Measurements from ENCODE around the gene LRP4. TPM values are rescaled to one million over a fixed set of nuclear protein-coding genes. Genes with fewer than 3 reads are reported as not detected.
A peak's percentile ranks its signal among the peaks of the same experiment; 100 is the strongest.
"Not testable (repeated sequence)": the region's sequence is repeated elsewhere in the genome, so short reads cannot be mapped to it uniquely, and the experiment has no call there.

The LRP4 gene
- total RNA-seq, 1 donor: 2.2 TPM

DNA sequence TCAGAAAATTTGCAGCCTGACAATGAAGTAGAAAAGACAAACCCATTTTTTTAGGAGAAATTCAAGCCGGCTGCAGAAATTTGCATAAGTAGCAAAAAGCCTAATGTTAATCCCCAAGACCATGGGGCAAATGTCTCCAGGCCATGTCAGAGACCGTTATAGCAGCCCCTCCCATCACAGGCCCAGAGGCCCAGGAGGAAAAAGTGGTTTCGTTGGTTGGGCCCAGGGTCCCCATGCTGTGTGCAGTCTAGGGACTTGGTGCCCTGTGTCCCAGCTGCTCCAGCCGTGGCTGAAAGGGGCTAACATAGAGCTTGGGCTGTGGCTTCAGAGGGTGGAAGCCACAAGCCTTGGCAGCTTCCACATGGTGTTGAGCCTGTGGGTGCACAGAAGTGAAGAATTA lies 9.6 kb upstream of the LRP4 start:
- H4K20me1 ChIP-seq (ENCODE audit: insufficient read depth, low read length); H3K27ac ChIP-seq (ENCODE audit: low read depth, low read length); H3K4me3 ChIP-seq (ENCODE audit: insufficient read depth, low read length); DNase-seq (ENCODE audit: insufficient read length, low spot score, missing footprints); H3K27me3 ChIP-seq (ENCODE audit: insufficient read depth, low read length); H3K9me3 ChIP-seq (ENCODE audit: low read depth, low read length); H3K4me1 ChIP-seq (ENCODE audit: insufficient read depth, low read length); H3K36me3 ChIP-seq (ENCODE audit: insufficient read depth, low read length); H3K79me2 ChIP-seq (ENCODE audit: insufficient read depth, low read length); H2AFZ ChIP-seq (ENCODE audit: low read length); H3K4me2 ChIP-seq (ENCODE audit: insufficient read depth, low read length): not testable (repeated sequence)

DNA sequence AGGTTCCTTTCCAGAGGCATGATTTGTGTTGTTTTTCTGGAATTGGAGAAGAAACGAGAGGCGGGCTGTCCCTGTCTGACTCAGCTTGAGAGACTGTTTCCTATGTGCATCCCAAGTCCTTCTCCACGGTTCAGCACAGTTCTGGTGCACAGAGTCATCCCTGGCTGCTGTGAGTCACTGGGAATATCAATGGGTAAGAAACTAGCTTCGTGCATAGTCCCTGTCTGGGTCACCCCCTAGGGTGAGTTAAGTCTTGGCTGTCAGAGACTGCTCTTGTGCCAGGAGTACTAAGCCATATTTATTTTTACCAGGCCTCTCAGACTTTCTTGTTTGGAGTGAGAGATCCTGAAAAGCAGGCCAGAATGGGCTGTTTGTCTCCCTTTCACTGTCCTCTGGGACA lies 2.4 kb upstream of the LRP4 start:
- peak overlapping the region; percentile 31 for H3K4me2 ChIP-seq (ENCODE audit: insufficient read depth, low read length)
- no peaks in the 10 kb centered on the region for H3K36me3 ChIP-seq (ENCODE audit: insufficient read depth, low read length)
- peak overlapping the region; percentile 85 for H3K27ac ChIP-seq (ENCODE audit: low read depth, low read length)
- DNase-seq (ENCODE audit: insufficient read length, low spot score, missing footprints): peak; percentile 98
- H3K27me3 ChIP-seq (ENCODE audit: insufficient read depth, low read length): no peaks in the 10 kb centered on the region
- no peaks in the 10 kb centered on the region for H3K79me2 ChIP-seq (ENCODE audit: insufficient read depth, low read length)
- H3K4me3 ChIP-seq (ENCODE audit: insufficient read depth, low read length): no peak overlapping the region
- H4K20me1 ChIP-seq (ENCODE audit: insufficient read depth, low read length): no peaks in the 10 kb centered on the region
- peak overlapping the region; percentile 15 for H2AFZ ChIP-seq (ENCODE audit: low read length)
- TF ChIP-seq, protein P1, sequence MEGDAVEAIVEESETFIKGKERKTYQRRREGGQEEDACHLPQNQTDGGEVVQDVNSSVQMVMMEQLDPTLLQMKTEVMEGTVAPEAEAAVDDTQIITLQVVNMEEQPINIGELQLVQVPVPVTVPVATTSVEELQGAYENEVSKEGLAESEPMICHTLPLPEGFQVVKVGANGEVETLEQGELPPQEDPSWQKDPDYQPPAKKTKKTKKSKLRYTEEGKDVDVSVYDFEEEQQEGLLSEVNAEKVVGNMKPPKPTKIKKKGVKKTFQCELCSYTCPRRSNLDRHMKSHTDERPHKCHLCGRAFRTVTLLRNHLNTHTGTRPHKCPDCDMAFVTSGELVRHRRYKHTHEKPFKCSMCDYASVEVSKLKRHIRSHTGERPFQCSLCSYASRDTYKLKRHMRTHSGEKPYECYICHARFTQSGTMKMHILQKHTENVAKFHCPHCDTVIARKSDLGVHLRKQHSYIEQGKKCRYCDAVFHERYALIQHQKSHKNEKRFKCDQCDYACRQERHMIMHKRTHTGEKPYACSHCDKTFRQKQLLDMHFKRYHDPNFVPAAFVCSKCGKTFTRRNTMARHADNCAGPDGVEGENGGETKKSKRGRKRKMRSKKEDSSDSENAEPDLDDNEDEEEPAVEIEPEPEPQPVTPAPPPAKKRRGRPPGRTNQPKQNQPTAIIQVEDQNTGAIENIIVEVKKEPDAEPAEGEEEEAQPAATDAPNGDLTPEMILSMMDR (IDR thresholded peaks at IDR 0.05; ENCODE audit: extremely low read depth, low read depth, low read length): no peak
- H3K9me3 ChIP-seq (ENCODE audit: low read depth, low read length): no peaks in the 10 kb centered on the region
- H3K4me1 ChIP-seq (ENCODE audit: insufficient read depth, low read length): peaks cover 33% of the 10 kb centered on the region

DNA sequence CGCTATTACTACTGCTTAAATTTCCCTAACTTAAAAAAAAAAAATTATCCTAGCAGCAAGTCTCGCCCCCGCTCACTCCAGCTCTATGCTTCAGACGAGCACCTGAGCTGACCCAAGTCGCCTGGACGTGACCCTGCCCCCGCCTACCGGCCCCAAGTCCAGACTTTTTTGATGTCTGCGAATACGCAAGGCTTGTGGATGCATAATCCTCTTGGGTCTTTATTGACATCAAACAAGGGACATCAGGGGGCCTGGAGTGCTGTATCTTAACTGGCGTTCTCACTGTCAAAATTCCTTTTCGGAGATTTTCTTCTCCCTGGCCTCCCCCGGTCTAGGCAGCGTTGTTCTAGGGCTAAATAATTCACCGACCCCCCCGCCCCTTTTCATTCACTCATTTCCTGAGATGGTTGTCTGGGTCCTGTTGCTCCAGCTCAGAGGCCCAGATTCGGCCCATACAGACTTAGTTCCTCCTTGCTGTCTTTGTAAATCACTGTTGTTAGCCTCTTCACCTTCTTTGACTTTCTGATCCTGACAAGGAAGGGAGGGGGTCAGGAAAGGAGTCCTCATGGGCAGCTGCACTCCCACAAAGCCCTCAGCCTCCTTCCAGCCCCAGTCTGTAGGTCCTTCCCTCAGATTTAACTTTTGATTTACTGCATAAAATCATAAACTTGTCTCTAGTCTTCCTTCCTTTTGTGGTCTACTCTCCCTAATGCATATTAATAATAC lies 601 bp upstream of the LRP4 start:
- peak overlapping the region; percentile 9 for H3K4me3 ChIP-seq (ENCODE audit: insufficient read depth, low read length)
- peak overlapping the region; percentile 21 for H3K4me2 ChIP-seq (ENCODE audit: insufficient read depth, low read length)
- no peaks in the 10 kb centered on the region for H3K36me3 ChIP-seq (ENCODE audit: insufficient read depth, low read length)
- no peak for DNase-seq (ENCODE audit: insufficient read length, low spot score, missing footprints)
- H3K9me3 ChIP-seq (ENCODE audit: low read depth, low read length): no peaks in the 10 kb centered on the region
- TF ChIP-seq, protein P1 (IDR thresholded peaks at IDR 0.05; ENCODE audit: extremely low read depth, low read depth, low read length): no peak
- no peaks in the 10 kb centered on the region for H3K79me2 ChIP-seq (ENCODE audit: insufficient read depth, low read length)
- no peak overlapping the region for H2AFZ ChIP-seq (ENCODE audit: low read length)
- H3K4me1 ChIP-seq (ENCODE audit: insufficient read depth, low read length): peaks cover 40% of the 10 kb centered on the region
- H3K27me3 ChIP-seq (ENCODE audit: insufficient read depth, low read length): no peaks in the 10 kb centered on the region
- H4K20me1 ChIP-seq (ENCODE audit: insufficient read depth, low read length): no peaks in the 10 kb centered on the region
- peak overlapping the region; percentile 70 for H3K27ac ChIP-seq (ENCODE audit: low read depth, low read length)

DNA sequence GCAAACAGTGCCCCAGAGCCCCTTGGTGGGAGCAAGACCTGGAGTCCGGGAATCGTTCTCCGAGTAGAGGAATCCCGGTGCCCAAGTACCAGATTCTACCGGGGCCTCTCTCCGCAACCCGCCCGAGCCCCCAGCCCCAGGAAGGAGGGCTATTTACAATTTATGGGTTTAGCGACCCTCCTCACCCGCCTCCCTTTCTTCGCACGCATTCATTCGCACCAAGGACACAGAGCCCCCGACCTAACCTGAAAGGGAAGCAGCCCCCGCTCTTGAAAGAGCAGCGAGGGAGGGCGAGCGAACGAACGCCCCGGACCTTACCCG lies 628 bp downstream of the LRP4 start:
- Histone ChIP-seq H4K20me1 (ENCODE audit: insufficient read depth, low read length) (no peaks in the 10 kb centered on the region), H3K9me3 (ENCODE audit: low read depth, low read length) (no peaks in the 10 kb centered on the region), H3K27me3 (ENCODE audit: insufficient read depth, low read length) (no peaks in the 10 kb centered on the region), H3K79me2 (ENCODE audit: insufficient read depth, low read length) (no peaks in the 10 kb centered on the region), H3K36me3 (ENCODE audit: insufficient read depth, low read length) (no peaks in the 10 kb centered on the region), H2AFZ (ENCODE audit: low read length) (peak overlapping the region; percentile 70), H3K4me1 (ENCODE audit: insufficient read depth, low read length) (peaks cover 42% of the 10 kb centered on the region), H3K4me3 (ENCODE audit: insufficient read depth, low read length) (peak overlapping the region; percentile 67), H3K4me2 (ENCODE audit: insufficient read depth, low read length) (peak overlapping the region; percentile 75), H3K27ac (ENCODE audit: low read depth, low read length) (no peak overlapping the region)
- TF ChIP-seq, protein P1 (IDR thresholded peaks at IDR 0.05; ENCODE audit: extremely low read depth, low read depth, low read length): no peak
- no peak for DNase-seq (ENCODE audit: insufficient read length, low spot score, missing footprints)
